NCI-H69 (cell line): Measurements from ENCODE around the gene TMEM59L.

Experiments used
- DNase-seq: peaks from one replicate; lab custom pipeline; 2025; lab: John Stamatoyannopoulos, UW

TMEM59L gene

DNA sequence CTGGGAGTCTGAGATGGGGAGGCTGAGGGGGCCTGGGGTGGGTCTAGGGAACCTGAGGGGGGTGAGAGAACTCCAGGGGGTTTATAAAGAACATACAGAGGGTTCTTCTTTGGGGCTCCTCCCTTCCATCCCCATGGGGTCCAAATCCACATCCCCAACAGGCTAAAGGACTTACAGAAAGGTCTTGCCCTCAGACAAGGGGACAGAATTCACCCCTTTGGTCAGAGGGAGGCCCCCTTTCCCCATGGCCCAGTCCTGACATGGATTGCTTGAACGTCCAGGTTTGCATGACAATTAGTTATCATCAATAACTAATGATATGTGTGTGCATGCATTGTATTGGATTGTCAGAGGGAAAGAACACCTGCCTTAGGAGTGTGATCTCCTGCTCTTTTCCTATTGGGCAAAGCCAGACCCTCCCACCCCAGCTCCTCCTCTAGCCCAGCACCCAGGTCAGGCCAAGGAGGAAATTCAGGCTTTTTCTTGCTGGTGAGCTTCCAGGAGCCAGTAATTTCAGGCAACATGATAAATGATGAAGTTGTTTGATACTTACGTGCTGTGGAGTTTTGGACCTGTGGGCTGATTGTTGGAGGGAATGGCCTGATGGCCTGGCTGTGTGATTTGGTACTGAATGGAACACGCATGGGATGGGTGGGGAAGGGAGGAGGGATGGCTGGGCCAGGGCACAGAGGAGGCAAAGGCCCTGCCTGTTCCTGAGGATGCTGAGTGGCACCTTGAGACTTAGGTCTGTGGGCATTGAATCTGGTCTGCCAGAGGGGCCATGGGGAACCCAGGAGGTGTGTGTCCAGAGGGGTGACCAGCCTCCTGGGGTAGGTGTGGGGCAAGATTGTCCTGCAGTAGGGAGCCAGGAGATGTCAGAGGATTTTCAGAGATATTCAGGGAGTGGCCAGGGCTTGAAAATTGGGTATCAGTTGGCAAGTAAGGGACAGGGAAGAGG lies 25.3 kb downstream of the TMEM59L start:
- DNase-seq: peak; percentile 55

DNA sequence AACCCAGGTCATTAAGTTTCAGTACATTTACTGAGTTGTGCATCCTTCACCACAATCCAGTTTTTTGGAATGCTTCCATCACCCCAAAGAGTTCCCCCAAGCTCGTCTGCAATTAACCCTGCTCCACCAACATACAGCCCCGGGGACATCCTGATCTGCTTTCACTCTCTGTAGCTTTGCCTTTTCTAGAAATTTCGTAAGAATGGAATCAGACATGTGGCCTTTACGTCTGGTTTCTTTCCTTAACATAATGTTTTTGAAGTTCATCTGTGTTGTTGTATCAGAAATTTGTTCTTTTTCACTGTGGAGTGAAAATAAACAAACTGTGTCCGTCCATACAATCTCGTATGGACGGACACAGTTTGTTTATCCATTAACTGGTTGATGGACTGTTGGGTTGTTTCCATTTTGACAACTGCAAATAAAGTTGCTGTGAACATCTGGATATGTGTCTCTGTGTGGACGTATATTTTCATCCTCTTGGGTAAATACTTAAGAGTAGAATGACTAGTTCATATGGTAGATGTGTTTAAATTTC lies 27.1 kb downstream of the TMEM59L start:
- DNase-seq: no peak

DNA sequence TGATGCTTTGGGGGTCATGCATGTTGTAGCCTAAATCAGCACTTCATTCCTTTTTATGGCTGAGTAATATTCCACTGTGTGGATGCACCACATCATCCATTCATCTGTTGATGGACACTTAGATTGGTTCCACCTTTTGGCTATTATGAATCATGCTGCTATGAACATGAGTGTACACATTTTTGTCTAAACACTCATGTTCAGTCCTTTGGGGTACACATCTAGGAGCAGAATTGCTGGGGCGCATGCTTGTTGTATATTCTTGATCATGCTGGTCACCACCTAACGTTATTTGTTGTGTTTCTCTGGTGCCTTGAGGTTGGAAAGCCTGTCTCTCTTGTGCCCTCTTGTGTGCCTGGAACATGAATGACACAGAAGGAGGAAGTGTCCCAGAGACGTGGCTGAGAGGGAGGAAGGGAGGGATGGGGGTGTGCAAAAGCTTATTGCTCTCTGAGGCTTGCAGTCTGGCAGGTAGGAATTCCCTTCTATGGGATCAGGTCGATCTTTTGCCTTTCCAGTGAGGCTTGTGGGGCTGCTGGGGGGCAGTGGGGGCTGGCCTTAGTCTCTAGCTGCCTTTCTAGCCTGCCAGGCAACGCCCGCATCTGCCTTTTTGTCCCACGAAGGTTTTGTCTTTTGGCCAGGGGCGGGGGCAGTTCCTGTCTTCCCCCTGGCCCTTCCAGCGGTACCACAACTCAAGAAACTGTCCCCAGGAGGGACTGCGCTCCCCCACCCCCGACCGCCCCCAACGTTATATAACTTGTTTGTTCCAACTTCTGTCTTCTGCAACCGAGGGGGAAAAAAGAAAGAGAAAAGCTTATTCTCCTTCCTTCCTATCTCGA lies 31.7 kb downstream of the TMEM59L start:
- DNase-seq: no peak

DNA sequence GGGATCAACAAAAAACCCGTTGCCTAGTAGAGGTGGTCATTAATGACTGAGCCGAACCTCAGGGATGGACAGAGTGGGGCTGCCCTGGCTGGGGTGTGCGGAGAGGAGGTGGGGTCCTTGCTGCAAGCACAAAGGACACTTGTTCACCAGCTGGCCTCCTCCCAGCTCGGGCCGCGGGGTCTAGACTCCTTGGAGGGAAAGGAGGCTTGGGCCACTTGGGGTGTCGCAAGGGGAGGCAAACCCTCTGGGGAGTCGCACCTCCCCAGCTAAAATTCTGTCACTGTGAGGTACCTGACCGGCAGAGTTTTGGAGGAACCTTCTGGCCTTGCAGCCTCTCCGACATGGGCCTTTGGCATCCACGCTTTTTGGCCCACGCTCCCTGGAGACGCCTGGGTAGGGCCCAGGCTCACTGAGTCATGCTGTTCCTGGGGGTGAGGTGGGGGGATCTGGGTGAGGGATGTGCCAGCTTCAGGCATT lies 32.4 kb downstream of the TMEM59L start:
- no peak for DNase-seq

DNA sequence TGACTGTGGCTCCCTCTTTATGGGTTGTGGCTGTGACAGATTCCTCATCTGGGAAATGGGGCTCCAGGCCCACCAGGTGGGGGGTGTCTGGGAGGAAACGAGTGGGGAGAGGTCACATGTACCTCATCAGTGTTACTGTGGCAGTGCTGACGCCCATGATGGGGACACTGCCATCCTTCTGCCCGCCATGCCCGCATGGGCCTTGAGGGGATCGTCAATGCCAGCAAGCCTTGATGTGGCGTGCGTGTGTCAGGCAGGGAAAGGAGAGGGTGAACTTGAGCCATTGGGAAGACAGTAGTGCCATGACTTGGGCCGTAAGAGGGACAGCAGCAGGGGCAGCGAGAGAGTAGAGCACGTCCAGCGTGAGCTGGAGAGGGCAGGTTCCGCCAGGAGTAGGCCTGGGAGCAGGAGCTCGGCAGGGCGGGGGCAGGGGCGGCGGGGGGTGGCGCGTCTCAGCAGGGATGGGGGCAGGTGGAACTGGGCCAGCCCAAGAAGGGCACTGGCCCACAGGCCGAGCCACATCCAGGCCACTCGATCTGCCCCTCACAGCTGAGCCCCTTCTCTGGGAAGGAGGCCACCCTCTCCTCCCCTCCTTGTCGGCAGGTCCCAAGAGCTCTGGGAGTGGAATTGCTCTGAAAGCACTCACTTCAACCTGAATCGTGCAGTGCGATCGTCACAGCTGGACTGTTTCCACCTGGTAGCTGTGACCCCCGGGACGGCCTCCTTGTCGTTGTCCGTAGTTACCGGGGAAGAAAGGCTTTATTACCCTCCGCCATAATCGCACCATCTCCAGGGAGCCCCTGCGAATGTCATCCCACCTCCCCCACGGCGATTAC lies 34.1 kb downstream of the TMEM59L start:
- DNase-seq: peak; percentile 25

DNA sequence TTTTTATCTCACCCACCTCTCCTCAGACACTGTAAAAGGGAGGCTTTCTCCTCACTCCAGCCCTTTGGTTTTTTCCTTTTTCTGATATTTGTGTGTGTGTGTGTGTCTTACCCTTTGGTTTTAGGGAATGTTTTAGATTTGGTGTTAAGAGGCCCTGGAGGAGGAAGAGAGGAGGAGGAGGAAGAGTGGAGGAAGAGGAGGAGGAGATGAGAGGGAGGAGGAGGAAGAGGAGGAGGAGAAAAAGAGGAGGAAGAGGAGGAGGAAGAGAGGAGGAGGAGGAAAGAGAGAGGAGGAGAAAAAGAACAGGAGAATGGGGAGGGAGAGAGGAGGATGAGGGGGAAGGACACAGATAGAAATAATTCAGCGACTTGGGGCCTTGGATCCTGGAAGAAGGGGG lies 34.7 kb downstream of the TMEM59L start:
- no peak for DNase-seq

DNA sequence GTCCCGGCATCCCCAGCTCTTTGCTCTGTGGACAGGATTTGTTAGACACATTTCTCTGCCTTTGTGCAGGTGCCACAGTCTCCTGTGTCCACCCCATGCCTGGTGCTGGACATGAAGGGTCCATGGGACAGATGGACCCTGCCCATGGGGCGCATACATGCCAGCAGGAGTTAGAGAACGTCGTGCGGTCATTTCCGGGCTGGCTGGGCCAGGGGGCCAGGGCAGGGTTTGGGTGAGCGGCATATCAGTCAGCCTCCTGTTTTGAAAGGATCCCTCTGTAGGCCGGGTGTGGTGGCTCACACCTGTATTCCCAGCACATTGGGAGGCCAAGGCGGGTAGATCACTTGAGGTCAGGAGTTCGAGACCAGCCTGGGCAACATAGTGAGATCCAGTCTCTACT lies 35.1 kb downstream of the TMEM59L start:
- no peak for DNase-seq

DNA sequence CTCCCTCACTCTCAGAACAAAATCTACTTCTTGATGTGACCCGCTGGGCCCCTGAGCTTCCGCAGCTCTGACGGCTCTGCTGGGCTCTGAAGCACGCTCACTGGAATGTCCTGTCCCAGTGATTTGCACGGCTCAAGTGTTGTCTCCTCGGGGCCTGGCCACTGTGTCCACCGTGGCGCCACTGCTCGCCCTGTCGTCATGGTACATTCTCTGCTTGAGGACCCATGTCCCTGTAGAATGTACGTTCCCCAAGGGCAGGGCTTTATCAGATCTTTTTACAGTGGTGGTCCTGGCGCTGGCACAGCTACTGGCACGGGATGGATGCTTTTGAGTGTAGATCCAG lies 36.3 kb downstream of the TMEM59L start:
- no peak for DNase-seq

DNA sequence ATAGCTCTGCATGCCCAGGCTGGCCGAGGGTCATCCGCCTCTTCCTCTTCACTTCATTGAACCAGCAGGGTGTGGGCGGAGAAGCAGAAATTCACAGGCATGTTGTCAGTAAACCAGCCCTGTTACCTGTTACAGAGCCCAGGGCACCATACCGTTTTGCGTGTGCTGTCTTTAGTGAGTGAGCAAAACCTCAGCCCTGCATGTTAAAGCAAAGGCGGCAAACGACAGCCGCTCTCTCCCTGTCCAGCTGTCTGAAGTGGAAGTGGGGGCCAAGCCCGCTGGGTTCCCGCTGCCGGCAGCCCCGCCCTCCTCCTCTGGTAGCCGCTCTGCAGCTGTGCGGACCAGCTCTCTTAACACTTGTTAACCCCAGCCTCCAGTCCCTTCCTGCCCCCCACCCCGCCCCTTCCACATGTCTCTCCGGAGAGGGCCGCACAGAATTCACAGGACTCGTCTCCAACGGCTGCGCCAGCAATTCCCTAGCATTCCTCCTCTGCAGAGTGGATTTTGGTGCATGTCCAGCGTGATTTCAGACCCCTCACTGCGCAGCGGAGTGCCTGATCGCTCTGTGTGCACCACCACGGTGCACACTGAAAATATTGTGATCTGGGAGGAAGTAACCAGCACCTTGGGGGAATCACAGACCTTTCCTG lies 36.8 kb downstream of the TMEM59L start:
- peak; percentile 14 for DNase-seq

DNA sequence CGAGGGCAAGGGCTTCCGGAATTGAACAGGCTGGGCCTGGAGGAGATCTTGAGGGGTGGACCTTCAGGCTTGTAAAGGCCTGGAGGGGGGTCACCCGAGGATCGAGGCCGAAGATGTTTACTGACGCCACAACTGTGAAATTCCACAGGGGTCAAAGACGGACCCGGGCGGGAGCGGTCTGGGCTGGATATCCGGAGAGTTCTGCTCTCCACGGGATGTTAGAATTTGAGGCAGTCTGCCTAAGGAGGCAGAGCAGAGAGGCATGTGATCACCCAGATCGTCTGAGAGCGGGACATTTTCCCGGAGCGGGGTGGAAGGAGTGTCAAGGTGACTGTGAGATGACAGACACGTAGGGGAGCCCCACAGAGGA lies 37.3 kb downstream of the TMEM59L start:
- no peak for DNase-seq

DNA sequence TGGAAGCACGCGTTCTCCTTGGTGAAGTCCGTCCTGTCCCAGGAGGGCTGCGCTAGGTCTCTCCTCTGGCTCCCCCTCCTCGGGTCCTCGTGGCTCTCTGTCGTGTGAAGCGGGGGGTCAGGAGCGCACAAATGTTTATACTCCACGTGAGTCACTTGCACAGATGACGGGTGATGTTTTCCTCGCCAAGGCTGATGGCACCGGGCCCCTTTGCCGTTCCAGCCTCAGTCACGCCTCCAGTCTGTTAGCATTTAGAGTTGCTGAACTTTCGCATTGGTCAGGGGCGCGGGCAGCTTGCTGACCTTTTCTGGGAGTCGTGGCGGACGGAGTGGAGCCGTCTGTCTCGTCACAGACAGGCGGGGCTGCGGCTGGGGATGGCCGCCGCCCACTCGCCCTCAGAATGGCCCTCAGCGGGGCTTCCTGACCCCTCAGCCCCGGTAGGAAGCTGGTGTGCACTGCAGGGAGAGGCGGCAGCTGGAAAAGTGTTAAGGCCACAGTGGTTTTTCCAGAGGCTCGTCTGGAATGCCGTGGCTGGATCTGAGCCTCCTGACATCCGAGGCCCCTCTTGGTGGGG lies 37.9 kb downstream of the TMEM59L start:
- no peak for DNase-seq

DNA sequence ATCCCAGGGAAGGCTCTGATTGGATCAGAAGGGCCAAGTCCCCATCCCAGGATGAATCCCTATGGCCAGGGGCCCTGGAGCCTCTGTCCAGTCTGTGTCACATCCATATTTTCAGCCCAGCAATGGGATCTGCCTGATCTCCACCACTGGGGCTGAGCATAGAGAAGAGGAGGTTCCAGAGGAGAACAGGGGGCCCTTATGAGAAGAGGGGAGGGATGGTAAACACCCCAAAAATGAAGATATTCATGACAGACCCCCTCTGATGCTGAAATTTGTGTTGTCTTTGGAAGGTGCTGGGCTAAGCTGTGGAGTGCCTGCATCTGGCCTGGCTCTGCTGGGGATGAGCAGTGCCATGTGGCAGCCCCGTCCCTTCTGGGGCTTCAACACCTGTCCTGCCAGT lies 38.6 kb downstream of the TMEM59L start:
- DNase-seq: no peak

DNA sequence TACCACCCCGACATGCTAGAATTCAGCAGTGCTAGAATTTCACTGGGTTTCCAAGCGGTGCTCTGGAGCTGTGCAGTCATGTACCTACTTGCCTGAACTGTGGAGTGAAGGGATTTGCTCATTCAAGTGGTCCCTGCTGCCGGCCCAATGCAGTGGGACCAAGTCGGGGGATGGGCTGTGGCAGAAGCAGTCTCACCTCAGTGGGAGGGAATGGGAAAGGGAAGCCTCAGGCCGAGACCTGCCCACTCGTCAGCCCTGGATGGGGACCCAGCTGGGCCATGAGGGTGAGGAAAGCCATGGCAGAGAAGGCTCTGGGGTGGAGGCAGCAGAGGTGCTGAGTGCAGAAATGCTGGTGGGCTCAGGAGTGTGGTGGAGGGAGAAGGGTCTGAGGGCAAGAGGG lies 39.1 kb downstream of the TMEM59L start:
- DNase-seq: no peak

DNA sequence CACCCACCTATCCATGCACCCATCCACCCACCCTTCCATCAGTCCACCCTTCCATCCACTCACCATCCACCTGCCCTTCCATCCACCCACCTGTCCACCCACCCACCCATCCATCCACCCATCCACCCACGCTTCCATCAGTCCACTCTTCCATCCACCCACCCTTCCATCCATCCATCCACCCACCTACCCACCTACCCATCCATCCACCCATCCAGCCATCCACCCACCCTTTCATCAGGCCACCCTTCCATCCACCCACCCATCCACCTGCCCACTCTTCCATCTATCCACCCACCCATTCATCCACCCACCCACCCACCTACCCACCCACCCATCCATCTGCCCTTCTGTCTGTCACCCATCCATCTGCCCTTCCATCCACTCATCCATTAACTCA lies 41.2 kb downstream of the TMEM59L start:
- DNase-seq: no peak

DNA sequence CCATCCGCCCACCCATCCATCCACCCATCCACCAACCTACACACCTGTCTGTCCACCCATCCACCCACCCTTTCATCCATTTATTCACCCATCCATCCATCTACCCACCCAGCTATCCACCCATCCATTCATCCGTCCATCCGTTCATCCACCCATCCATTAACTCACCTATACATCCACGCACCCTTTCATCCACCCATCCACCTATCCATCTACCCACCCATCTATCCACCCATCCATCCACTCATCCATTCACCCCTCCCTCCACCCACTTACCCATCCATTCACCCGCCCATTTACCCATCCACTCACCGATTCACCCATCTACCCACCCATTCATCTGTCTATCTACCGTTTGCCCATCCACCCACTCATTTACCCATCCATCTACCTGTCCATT lies 41.8 kb downstream of the TMEM59L start:
- DNase-seq: no peak

DNA sequence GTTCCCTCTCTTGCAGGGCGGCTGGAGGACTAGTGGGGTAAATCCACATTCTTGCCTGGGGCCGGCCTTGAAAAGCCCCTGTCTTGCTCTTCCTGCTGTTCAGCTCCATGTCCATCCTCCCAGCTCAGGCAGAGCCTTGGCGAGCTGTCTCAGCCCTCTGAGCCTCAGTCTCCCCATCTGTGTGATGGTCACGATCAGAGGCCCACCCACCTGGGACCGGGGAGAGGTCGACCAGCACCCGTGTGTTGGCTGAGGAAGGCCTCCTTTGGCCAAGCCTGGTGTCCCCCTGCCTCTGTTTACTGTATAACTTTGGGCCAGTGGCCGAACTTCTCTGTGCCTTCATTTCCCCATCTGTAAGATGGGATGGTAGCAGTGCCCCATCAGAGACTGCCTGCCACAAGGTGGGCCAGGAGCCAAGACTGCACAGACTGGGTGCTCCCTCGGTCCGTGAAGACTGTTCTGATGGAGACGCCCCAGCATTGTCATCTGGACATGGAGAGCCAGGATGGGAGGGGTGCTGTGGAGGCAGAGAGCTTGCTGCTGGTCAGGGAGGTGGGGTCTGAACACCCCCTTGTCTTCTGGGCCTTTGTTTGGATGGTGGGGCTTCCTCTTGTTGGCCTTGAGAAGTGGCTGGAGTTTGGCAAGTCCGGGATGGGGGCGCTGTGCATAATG lies 42.6 kb downstream of the TMEM59L start:
- no peak for DNase-seq

DNA sequence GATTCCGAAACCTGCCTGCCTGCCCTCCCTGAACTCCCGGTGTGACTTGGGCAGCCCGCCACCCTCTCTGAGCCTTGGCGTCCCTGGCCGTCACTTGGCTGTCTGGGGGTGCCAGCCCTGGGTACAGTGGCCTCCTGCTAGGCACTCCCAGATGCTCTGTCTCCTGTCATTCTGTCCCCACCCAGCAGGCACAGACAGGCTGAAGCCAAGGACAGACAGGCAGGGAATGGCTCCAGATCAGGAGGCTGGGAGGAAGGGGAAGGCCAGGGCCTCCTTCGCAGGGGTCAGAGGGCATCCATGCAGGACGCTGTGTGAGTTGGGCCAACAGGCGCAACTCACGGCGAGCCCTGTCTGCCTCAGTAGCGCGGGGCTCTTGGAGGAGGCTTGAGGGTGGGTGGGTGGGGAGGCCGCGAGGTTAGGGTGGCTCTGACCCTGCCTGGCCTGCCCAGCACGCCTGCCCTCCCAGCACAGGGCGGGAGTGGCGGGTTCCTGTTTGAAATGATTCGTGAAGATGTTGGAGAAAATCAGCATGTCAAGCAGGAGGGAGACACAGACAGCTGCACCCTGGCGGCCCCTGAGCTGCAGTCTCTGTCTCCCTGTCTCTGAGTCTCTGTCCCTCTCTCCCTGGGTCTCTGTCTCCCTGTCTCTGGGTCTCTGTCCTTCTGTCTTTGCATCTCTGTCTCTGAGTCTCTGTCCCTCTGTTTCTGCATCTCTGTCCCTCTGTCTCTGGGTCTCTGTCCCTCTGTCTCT lies 43.8 kb downstream of the TMEM59L start:
- DNase-seq: no peak

DNA sequence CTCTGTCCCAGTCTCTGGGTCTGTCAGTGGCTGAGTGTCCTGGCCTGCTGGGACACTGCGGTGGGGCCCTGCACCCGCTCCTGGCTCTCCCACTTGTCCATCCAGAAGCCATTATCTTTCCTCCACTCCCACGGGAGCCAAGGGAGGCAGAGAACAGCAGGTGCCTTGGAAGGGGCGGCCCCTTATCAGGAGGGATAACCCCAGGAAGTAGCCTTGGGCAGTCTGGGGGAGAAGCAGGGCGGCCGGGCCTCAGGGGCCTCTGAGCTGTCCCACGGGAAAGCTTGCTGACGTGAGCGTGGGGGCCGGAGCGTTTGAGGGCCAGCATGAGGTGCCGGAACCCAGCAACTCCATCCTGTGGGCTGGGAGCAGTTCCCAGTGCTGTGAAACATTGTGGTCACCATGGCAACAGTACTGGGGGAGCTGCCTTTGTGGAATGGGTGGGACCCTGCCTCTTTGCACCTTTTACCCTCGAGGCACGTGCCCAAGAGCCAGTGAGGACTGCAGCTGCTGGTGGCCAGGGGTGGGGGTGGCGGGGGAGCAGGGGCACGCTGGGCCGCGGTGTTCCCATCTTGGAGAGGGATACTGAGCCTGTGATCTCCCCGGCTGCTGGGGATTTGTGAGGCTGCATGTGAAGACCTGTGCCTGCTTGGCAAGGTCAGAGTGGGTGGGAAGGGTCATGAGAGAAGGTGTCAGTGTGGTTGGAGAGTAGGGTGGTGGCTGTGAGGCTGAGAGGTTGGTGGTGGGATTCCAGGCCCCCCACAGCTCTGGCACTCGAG lies 45.1 kb downstream of the TMEM59L start:
- peak; percentile 67 for DNase-seq

DNA sequence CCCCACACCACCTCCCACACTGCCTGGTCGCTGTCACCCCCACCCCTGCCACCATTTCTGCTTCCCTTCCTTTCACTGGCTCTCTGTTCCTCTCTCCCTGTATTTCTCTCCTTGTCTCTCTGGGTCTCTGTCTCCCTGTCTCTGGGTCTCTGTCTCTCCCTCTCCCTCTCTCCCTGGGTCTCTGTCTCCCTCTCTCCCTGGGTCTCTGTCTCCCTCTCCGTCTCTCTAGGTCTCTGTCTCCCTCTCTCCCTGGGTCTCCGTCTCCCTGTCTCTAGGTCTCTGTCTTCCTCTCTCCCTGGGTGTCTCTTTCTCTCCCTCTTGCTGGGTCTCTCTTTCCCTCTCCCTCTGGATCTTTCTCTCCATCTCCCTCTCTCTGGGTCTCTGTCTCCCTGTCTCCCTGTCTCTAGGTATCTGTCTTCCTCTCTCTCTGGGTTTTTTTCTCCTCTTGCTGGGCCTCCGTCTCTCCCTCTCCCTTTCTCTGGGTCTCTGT lies 45.7 kb downstream of the TMEM59L start:
- DNase-seq: no peak
